ENCODE measurements around the gene ZNF575.

Gene ZNF575

GRCh38 chr19:43574424-43575155, 41.6 kb downstream of the ZNF575 start:
- no peak for DNase-seq (ENCODE audit: low spot score)

DNA sequence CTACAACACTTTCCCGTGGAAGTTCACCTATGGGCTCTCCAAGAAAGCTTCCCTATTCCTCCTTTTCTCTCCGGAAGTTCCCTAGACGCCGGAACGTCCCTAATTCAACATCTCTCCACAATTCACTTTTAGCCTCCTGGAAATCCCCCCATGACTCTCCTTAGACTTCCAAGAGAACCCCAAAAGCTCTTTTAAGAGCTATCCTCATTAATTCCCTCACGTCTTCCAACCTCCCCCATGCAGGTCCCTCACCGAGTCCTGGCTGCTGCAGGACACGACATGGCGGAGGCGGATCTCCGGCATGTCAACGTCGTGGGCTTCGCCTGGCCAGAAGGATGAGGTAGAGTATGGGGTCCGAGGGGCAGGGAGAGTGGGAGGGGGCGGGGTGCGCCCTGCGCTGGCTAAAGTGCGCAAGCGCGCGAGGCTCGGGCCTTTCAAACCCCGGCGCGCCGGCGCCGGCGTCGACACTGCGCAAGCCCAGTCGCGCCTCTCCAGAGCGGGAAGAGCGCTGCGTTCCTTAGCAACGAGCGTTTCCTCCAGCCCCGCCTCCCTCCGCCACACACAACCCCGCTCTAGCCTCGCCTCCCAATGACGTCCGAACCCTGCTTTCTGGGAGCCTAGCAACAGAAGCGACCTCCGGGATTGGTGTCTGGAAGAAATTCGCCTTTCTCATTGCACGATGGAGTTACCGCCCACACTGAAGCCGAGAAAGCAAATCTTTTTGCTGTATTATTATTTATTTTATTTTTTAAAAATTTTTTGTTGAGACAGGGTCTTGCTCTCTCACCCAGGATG, 42.4 kb downstream of the ZNF575 start, which contains the start of the genes PINLYP and XRCC1:
Gene PINLYP (plus strand): TSS at position 646 of the 795 bp plus-strand sequence. CDS start 1,391 bp downstream, outside the sequence.
Gene XRCC1 (minus strand): TSS at position 372 of the 795 bp plus-strand sequence. CDS start 69 bp downstream, at position 303.
- peak; percentile 98 for DNase-seq (ENCODE audit: low spot score)

GRCh38 chr19:43575955-43576878, 43.2 kb downstream of the ZNF575 start:
- no peak for DNase-seq (ENCODE audit: low spot score)

DNA sequence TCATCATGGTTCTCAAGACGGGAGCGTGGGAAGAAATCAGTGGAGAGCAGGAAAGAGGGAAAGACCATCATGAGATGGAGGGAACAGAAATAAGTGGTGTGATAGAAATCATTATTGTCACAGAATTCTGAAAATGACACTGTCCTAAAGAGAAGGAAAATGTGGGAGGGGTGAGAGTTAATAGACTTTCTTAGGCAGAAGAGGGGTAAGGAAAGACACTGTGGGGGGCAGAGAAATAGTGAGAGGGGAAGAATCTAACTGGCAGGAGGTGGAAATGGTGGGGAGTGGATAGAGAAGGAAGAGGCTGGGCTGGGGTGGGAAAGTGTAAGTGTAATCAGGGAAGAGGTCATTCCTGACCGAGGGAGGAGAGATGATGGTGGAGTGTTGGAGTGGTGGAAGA, 45.8 kb downstream of the ZNF575 start:
- DNase-seq (ENCODE audit: low spot score) = no peak

DNA sequence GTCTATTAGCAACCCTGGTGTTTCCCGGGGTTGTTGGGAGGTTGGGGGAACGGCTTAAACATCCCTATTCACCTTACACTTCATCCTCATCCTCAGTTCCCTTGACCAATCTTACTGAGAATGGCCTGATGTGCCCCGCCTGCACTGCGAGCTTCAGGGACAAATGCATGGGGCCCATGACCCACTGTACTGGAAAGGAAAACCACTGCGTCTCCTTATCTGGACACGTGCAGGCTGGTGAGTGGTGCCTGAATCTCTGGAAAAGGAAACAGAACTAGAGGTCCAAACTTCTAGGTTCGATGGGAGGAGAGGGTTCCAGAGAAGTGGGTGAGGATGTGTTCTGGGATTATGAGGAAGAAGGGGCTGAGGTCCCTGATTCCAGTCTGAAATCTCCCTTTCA, 48.5 kb downstream of the ZNF575 start:
- no peak for DNase-seq (ENCODE audit: low spot score)

DNA sequence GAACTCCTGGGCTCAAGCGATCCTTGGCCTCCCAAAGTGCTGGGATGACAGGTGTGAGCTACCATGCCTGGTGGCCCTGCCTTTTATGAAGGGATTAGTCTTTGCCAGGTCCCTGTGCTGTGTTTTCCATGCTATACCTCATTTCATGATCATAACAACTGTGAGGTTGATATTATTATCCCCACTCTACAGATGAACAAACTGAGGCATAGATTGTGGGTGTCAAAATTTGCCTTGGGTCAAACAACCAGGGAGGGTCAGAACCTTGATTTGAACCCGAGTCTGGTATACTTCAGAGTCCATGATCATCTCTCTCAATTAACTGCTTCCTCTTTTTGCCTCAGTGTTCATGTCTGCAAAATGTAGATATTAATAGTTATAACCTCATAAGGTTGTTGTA, 49.5 kb downstream of the ZNF575 start:
- no peak for DNase-seq (ENCODE audit: low spot score)

DNA sequence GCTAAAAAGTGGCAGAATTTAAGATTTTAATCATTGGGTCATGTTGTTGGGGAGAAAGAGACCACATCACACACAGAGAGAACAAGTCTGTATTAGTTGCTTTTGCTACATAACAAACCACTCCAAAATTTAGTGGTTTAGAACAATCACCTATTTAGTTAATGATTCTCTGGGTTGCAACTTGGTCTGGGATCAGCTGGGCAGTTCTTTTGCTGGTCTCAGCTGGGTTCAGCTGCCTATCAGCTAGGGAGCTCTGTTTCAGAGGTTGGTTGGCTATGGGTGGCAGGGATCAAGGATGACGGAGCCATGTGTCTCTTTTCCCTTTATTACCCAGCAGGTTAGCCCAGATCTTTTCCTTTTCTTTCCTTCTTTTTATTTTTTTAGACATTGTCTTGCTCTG, 51.5 kb downstream of the ZNF575 start:
- DNase-seq (ENCODE audit: low spot score) = no peak

Measured in D341Med (cell line).